Measurements from ENCODE around the gene TMEM52.
"Not testable (repeated sequence)": the region's sequence is repeated elsewhere in the genome, so short reads cannot be mapped to it uniquely, and the experiment has no call there.

Gene TMEM52

DNA sequence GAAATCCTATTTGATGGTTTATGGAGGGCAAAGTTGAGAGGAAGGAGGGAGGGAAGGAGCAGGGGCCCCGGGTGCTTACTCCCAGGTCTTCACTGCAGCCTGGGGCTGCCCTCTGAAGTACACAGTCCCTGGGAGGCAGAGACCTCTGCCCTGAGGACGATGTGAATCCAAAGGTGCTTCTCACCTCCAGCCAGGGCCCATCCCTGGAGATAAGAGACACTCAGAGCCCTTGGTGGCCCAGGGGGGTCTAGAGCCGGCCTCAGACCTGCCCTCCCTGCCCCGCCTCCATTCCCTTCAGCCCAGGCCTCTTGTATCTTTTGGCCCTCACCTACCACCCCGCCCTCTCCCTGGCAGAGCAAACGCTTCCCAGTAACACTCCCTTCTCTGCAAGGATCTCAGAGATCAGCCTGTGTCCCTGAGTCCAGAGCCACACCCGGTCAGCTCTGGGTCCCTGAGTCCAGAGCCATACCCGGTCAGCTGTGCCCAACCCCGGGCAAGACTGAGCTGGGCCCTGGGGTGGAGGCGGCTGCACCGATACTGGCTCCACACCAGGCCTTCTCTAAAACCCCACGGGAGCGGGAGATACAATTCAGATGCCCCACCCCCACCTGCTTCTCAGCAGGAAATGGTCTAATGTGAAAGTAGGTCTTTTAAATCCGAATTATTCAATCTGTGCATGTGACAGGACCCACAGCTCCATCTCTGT, 24.6 kb downstream of the TMEM52 start:
- no peak for DNase-seq (ENCODE audit: low read depth in 2 of 2, low spot score in 1 of 2)

DNA sequence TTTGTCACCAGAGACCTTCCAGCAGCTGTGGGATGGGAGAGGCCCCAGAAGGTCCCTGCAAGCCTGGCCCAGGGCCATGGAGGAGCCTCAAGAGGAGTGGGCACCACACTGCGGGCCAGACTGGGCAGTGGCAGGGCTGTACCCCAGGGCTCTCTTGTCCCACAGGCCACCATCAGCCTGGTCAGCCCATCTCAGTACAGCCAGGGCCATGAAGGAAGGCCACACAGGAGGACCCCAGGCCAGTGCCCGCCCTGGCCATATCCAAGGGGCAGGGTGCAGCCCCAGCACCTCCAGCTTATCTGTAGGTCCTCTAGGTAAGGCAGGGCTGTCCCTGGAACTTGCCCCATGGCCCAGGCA, 25.1 kb downstream of the TMEM52 start:
- no peak for DNase-seq (ENCODE audit: low read depth in 2 of 2, low spot score in 1 of 2)

DNA sequence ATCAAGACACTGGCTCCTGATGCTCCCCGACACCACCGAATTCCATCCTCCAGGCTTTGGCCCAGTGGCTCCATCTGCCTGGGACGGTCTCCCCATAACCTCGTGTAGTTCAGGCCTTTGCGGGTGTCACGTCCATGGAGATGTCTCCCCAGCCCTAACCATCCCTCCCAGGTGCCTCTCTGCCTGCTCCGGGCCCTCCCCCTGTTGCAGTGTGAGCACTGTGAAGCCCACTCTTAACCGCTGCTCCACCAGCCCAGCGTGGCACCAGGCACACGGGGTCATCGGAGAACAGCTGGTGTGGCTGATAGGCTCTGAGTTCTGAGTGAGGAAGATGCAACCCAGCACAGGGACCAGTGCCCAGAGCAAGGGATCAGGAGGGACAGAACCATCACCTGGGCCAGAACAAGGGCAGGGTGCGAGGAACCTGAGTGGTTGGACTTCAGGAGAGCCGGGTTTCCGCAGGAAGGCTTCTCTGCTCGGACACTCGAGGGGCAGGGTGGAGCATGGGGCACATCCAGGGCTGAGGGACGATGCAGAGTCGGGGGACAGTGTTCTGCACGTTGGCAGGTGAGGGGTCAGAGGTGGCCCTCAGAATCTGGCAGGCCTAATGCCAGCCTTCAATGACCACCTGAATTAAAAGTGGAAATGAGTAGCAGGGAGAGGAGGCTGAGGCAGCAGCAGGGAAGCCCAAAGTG, 25.6 kb downstream of the TMEM52 start:
- DNase-seq (ENCODE audit: low read depth in 2 of 2, low spot score in 1 of 2) = no peak

DNA sequence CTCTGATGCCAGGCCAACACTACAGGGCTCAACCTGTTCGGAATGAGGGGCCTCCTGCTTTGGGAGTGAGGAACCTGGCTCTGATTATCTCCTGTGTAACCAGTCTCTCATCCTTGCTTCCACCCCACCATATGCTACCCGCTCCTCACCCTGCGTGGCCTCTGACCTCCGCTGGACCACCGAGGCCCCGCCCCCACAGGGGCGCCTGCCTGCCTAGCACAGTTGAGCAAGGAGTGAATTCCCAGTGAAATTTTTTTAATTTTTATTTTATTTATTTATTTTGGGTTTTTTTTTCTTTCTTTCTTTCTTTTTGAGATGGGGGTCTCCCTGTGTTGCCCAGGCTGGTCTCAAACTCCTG, 26.3 kb downstream of the TMEM52 start:
- no peak for DNase-seq (ENCODE audit: low read depth in 2 of 2, low spot score in 1 of 2)

DNA sequence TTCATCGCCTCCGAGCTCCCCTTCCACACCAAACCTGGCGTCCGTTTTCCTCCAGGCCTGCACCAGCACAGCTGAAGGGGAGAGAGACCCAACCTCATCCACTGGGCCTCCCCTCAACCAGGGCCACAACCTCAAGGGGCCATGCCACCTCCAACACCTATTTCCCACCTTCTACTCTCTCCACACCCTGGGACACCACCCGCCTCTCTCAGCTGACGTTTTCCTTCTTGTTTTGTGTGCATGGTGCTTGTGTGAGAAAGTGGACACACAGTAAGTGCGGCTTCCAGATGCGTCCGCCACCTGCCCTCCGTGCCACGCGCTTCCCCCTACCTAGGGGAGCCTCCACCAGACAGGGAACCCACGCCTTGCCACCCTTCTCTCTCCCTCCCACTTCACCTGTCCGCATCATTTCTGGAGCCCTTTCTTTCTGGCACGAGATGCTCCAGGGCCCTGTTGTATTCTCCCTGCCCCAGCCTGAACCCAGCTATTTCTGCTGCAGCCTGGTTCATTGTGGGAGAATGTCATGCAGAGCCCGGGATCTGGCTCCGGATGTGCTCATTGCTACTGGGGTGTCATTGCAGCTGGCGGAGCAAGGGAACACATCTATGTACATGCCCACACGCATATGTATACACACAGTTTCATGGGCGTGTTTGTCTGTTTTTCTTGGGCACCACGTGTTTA, 26.9 kb downstream of the TMEM52 start:
- no peak for DNase-seq (ENCODE audit: low read depth in 2 of 2, low spot score in 1 of 2)

DNA sequence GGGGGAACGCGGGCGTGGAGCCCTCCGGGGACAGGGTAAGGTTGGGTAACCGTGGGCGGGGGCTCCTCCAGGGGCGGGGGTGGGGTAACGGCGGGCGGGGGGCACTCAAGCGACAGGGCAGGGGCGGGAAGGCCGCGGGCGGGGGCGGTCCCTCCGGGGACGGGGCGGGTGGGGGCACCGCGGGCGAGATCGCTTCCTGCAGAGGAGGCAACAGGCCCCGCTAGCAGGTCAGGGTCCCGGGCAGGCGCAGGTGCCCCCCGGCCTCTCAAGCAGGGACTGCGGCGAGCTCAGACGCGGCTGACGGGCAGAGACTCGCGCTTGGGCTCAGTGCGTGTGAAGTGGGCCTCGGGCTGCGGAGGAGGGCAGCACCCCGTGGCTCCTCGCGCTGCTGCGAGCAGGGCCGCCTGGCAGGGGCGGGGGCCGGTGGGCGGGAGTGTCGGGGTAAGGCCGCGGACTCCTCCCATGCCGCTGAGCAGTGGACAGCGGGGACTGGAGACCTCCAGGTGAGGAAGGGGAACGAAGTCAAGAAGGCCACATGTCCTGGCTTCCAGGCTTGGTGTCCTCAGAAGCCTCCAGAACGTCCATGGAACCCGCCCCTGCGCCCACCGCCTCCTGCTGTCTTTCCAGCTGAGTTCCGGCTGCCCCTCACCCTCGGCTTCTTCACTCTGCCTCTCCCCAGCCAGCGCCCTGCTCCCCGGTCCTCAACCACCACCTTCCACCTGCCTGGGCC, 27.6 kb downstream of the TMEM52 start:
- DNase-seq (ENCODE audit: low read depth in 2 of 2, low spot score in 1 of 2) = peak; percentile 56 to 66

DNA sequence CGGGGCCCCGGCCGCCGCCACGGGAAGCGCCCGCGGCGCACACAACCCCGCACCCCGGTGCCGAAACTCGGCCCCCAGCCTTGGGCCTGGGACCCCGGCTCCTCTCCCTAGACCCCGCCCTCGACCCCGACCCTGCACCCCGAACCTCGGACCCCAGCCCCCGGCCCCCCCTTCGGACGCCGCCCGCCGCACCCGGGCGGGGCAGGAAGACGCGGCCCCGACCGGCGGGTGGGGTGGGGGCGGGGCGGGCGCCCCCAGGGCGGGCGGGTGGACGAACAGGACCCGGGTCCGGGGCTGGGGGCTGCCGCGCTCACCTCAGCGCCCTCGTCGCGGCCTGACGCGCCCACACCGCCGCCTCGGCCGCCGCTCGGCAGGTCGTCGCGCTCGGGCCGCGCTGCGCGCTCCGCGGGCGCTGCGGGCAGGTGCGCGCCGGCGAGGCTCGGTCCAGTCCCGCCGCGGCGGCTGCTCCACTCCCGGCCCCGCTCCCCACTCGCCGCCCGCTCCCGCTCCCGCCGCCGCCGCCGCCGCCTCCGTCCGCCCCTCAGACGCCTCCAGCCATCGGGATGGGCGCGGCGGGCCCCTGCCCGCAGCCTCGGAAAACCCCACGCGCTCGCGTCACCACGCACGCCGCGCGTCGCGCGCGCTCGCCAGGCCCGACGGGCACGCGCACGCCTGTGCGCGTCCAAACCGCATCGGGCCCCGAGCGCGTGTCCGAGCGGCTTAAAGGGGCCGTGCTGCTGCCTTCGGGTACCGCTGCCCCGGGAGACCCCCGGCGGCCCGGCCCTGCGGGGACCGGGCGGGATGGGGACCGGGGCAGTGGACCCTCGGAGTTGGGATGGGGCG, 28.4 kb downstream of the TMEM52 start, which contains the start of gene GNB1:
Gene GNB1, minus strand, starts transcription at position 582 of the 843 bp plus-strand sequence. CDS start 65,634 bp downstream, outside the sequence.
- DNase-seq (ENCODE audit: low read depth in 2 of 2, low spot score in 1 of 2) = peak; percentile 72 to 77

DNA sequence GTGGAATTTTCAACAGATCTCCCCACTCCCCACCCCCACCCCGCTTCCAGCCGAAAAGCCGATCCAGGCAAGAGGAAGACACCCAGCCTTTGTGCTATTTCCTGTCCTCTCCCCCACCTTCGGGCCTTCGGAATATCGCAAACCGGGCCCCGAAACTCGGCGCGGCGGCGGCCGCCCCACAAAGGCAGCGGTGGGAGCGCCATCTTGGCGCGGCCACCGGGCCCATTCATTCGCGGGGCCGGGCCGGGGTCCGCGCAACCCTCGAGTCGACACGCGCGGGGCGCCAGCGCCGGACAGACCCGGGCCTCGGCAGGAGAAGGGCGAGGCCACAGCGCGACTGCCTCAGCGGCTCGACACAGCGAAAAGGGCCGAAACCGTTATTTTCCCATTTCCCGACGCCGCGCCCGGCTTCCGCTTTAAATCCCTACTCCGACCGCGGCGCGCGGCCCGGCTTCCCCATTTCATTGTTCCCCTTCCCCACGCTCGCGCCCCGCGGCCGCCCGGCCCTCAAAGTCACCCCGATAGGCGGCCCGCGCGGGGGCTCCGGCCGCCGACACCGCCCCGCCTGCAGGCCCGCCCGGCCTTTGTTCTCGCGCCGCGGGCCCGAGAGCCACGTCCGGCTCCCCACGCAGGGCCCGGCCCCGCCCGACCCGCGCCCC, 29.1 kb downstream of the TMEM52 start:
- no peak for DNase-seq (ENCODE audit: low read depth in 2 of 2, low spot score in 1 of 2)

DNA sequence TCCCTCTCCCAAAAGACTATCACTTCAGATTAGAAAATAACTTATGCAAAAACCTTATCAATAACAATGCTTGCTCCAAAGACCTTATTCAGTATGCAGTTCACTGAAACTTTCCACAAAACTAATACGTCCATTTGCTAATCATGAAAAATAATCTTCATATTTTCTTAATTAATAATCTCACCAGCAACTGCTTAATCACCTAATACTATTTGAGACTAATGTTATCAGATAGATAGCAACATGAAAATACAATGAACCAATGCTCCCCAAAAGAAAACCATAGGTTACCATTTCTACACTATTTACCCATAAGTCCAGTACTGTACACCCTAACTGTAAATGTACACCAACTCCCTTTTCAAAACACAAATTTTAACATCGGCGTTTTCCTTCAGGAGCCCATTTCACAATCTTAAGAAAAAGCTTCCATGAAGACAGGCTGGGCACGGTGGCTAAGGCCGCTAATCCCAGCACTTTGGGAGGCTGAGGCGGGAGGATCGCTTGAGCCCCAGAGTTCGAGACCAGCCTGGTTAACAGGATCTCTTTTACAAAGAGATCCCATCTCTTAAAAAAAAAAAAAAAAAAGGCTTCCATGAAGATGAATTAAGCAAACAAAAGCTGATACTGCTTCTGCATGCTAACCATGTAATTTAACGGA, 29.9 kb downstream of the TMEM52 start:
- no peak for DNase-seq (ENCODE audit: low read depth in 2 of 2, low spot score in 1 of 2)

DNA sequence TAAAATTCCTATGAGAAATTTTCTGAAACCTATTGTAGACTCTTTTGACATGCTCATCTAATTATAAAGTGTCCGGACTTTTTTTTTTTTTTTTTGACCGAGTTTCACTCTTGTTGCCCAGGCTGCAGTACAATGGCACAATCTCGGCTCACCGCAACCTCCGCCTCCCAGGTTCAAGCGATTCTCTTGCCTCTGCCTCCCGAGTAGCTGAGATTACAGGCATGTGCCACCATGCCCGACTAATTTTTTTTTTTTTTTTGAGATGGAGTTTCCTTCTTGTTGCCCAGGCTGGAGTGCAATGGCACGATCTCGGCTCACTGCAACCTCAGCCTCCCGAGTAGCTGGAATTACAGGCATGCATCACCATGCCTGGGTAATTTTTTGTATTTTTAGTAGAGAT, 35.2 kb downstream of the TMEM52 start:
- not testable (repeated sequence) for DNase-seq (ENCODE audit: low read depth in 2 of 2, low spot score in 1 of 2)

DNA sequence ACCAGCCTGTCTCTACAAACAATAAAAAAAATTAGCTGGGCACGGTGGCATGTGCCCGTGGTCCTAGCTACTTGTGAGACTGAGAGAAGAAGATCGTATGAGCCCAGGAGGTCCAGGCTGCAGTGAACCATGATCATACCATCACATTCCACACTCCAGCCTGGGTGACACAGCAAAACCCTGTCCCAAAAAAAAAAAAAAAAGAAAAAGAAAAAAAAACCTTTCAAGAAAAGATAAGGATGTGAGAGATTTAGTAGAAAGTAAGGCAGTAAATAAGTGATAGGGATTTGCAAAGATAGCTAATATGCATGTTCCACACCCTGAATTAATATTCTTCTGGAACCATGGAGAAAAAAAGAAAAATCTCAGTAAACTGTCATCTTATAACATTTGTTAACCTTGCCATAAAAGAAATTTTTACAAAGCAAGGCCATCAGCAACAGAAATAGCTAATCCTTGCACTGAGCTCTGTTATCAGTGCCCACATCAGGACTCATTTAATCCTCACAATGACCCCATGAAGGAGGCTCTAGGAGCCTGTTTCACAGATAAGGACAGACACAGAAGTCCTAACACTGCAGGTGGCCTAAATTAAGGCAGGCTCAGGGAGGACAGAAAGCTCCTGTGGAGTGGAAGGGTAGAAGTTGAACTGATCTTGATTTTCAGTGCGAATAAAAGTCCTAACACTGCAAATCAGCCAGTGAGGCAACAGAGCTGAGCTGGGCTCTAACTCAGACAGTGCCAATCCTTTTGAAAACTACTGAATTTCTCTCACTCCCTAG, 35.8 kb downstream of the TMEM52 start:
- DNase-seq (ENCODE audit: low read depth in 2 of 2, low spot score in 1 of 2) = no peak

DNA sequence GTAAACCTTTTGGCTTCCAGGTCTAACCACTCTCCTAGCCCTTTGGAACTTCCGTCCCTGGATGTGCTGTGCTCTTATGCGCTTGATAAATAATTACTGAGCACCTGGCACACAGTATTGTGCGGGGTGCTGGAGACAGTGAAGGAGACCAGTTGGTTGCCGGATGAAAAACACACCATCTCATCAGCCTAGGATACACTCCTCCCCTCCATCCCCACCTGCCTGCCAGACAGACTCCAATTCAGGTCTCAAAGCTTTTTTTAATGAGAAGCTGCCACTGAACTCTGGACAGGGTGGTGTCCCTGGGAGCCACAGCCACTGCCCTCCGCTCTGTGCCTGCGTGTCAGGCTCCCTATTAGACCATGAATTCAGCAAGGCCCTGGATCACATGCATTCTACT, 37.4 kb downstream of the TMEM52 start:
- no peak for DNase-seq (ENCODE audit: low read depth in 2 of 2, low spot score in 1 of 2)

DNA sequence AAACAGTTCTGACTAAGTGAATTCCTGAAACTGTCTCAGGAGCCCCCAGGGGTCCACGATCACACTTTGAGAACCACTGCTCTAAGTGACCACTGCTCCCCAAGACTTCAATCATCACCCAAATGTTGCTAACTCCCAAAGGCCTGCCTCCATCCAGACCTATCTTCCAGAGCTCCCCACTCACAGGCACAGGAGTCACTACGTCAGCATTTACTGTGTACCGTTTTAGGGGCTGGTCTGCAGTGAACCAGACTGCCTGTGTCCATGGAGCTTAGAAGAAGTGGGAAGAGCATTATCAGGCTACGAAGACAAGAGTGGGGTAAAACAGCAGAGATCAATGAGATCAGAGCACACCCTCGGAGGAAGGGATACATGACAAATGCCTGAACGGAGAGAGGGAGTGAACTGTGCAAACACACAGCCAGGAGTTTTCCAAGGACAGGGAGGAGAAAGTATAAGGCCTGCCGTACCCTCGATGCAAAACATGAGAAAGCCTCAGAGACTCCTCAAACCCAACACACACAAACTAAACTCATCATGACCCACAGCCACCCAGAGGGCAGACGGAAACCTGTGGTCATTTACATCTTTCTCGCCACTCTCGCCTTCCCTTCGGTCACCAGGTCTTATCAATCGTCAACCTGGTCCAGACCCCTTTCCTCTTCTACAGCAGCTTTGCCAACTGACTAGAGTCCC, 38.3 kb downstream of the TMEM52 start:
- no peak for DNase-seq (ENCODE audit: low read depth in 2 of 2, low spot score in 1 of 2)

DNA sequence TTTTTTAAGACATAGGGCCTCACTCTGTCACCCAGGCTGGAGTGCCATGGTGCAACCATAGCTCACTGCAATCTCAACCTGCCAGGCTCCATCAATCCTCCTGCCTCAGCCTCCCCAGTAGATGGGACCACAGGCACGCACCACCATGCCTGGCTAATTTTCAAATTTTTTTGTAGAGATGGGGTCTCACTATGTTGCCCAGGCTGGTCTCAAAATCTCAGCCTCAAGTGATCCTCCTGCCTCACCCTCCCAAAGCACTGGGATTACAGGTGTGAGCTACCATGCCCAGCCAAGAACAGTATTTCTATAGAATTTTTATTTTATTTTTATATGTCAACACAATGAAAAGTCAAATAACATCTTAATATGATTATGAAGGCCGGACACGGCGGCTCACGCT, 39.1 kb downstream of the TMEM52 start:
- DNase-seq (ENCODE audit: low read depth in 2 of 2, low spot score in 1 of 2) = no peak

DNA sequence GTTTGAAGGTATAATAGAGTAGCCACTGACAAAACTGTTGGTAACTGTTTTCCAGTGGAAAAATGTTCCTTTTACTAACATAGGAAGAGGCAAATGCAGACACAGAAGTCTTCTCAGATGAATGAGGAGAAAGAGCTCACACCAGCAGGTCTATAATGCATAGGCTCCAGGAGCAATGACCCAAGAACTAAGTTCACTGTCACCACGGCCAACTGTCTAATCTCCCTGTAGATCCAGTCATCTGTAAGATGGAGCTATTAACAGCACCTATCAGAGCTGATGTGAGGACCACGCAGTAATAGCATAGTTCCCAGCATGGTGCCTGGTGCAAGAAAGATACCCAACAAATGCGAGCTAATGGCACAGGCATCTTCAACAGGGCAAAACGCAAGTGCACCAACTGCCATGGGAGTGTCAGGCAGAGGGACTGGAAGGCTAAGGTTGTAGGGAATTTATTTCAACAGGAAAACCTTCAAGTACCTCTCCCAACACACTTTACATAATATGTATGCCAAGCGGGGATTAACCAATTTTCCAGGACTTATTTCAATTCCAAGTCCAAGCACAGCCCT, 41.1 kb downstream of the TMEM52 start:
- no peak for DNase-seq (ENCODE audit: low read depth in 2 of 2, low spot score in 1 of 2)

DNA sequence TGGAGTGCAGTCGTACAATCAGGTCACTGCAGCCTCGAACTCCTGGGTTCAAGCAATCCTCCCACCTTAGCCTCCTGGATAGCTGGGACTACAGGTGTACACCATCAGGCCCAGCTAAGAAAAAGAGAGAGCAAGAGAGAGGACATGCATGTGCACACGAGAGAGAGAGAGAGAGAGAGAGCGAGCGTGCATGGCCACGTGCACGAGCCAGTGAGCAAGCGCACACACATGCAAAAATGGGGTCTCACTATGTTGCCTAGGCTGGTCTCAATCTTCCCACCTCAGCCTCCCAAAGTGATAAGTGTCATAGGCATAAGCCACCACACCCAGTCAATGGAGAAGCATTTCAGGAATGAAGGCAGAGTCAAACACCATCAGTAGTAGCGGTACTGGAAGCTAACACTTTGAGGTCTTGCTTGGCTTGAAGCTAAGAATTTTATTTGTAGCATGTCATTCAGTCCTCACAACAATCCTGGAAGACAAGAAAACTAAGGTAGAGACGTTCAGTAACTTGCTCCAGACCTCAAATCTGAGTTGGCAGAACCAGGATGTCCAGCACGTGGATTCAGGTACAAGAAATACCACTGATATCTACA, 42.6 kb downstream of the TMEM52 start:
- no peak for DNase-seq (ENCODE audit: low read depth in 2 of 2, low spot score in 1 of 2)

DNA sequence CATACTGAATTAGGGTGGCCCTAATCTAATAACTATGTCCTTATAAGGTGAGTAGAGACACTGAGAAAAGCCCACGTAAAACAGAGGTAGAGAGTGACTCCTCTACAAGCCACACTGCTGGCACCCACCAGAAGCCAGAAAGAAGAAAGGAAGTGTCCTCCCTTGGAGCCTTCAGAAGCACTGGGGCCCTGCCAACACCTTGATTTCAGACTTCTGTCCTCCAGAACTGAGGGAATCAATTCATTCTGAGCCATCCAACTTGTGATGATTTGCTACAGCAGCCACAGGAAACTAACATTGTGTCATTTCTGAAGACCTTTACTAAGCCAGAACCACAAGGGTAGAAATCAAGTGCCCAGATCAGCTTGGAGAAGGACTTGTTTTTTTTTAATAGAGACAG, 43.1 kb downstream of the TMEM52 start:
- no peak for DNase-seq (ENCODE audit: low read depth in 2 of 2, low spot score in 1 of 2)

DNA sequence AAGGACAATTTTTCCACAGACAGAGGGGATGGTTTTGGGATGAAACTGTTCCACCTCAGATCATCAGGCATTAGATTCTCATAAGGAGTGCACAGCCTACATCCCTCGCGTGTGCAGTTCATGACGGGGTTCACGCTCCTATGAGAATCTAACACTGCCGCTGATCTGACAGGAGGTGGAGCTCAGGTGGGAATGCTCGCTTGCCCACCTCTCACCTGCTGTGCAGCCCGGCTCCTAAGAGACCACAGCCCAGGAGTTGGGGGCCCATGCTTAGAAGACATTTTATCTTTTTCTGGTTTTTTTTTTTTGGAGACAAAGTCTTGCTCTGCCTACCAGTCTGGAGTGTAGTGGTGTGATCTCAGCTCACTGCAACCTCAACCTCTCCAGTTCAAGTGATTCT, 44.2 kb downstream of the TMEM52 start:
- DNase-seq (ENCODE audit: low read depth in 2 of 2, low spot score in 1 of 2) = no peak
